ENCODE data around the gene RGS7. TPM values are rescaled to one million over a fixed set of nuclear protein-coding genes. Genes with fewer than 3 reads are reported as not detected.

RGS7 gene
- total RNA-seq, 1 experiment from 2014 or later, result 1.5 TPM

DNA sequence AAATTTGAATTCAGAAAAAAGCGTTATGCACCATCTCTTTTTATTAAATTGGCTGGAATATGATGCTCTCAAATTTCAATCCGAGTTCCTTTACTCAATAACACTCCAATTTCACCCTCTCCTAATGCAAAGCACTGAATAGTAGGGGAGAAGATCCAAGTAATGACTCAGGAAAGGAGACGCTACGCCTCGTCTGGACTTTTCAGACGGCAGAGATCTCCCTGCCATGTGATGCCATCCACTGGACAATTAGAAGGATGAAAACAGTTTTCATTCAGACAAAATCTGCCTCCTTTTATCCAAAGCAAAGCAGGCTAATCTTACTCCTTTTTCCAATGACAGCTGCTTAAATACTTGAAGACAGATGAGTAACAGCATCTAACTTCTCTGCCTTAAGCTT, 502.6 kb downstream of the RGS7 start:
- no peak overlapping the region for H2AK5ac ChIP-seq (ENCODE audit: insufficient read length, low read length)
- no peaks in the 10 kb centered on the region for H3K4me1 Mint-ChIP-seq

More for the DNA sequence above, 502.6 kb downstream of the RGS7 start:
- H2AFZ ChIP-seq (ENCODE audit: low read length), result no peak overlapping the region
- H3K36me3 Mint-ChIP-seq (ENCODE audit: insufficient read depth in 1 of 3, low read depth in 3 of 3), result 0 out of 7 replicates have a peak, but pooled peaks cover 0 to 4% (median 2%) of the 10 kb centered on the region in 3 experiments
- no peak overlapping the region for H3K4me2 ChIP-seq (ENCODE audit: insufficient read depth, insufficient read length, low read length)
- WGBS (ENCODE audit: extremely low coverage, insufficient read length, low lambda C conversion rate), result no CpG with 5 or more reads among the region's 6 CpGs
- TF ChIP-seq, protein P1, sequence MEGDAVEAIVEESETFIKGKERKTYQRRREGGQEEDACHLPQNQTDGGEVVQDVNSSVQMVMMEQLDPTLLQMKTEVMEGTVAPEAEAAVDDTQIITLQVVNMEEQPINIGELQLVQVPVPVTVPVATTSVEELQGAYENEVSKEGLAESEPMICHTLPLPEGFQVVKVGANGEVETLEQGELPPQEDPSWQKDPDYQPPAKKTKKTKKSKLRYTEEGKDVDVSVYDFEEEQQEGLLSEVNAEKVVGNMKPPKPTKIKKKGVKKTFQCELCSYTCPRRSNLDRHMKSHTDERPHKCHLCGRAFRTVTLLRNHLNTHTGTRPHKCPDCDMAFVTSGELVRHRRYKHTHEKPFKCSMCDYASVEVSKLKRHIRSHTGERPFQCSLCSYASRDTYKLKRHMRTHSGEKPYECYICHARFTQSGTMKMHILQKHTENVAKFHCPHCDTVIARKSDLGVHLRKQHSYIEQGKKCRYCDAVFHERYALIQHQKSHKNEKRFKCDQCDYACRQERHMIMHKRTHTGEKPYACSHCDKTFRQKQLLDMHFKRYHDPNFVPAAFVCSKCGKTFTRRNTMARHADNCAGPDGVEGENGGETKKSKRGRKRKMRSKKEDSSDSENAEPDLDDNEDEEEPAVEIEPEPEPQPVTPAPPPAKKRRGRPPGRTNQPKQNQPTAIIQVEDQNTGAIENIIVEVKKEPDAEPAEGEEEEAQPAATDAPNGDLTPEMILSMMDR (conservative IDR thresholded peaks at IDR 0.05), result no peak
- H2BK20ac ChIP-seq (ENCODE audit: low read depth, low read length, poor library complexity, severe bottlenecking), result no peak overlapping the region
- peaks cover 0 to 5% of the 10 kb centered on the region in 2 experiments; a peak in 1 of 5 replicates for H3K9me3 Mint-ChIP-seq
- no peak overlapping the region for H2BK5ac ChIP-seq (ENCODE audit: insufficient read length, low read length)
- H3K23ac ChIP-seq (ENCODE audit: insufficient read length, low read depth, low read length), result no peak overlapping the region
- no peaks in the 10 kb centered on the region for H3K23me2 ChIP-seq (ENCODE audit: insufficient read length, low read depth, low read length, poor library complexity, severe bottlenecking)
- no peak overlapping the region for H3K4ac ChIP-seq (ENCODE audit: low read depth, low read length)
- H3K27ac ChIP-seq (ENCODE audit: insufficient read length, low read depth, low read length), result no peak overlapping the region
- no peak overlapping the region for H2BK15ac ChIP-seq (ENCODE audit: low read depth, low read length)
- no peak overlapping the region for H3K18ac ChIP-seq (ENCODE audit: insufficient read length, low read depth, low read length)
- H3K79me1 ChIP-seq (ENCODE audit: insufficient read depth, low read depth, low read length, poor library complexity, severe bottlenecking), result no peaks in the 10 kb centered on the region
- no peak overlapping the region for H2BK12ac ChIP-seq (ENCODE audit: insufficient read length, low read depth, low read length)
- DNase-seq, result no peak
- H3K9me3 ChIP-seq (ENCODE audit: control insufficient read depth, low read depth, low read length), result no peaks in the 10 kb centered on the region
- no peak overlapping the region for H4K5ac ChIP-seq (ENCODE audit: insufficient read length, low read depth, low read length)
- no peaks in the 10 kb centered on the region; the same call in 1 of the 2 replicates for H3K4me1 ChIP-seq (ENCODE audit: insufficient read depth, low read length)
- peak overlapping the region in 1 of 3 experiments; percentile 55; a peak in 1 of 7 replicates for H3K27ac Mint-ChIP-seq
- H3K14ac ChIP-seq (ENCODE audit: insufficient read depth, low read length), result no peak overlapping the region
- H4K91ac ChIP-seq (ENCODE audit: insufficient read length, low read depth, low read length), result no peak overlapping the region
- no peak overlapping the region for H3K4me3 Mint-ChIP-seq
- H4K8ac ChIP-seq (replicated peaks; ENCODE audit: insufficient read length, low read depth, low read length), result no peak overlapping the region
- H3K79me2 ChIP-seq (ENCODE audit: insufficient read depth, low read length), result no peaks in the 10 kb centered on the region
- no peaks in the 10 kb centered on the region for H4K20me1 ChIP-seq (ENCODE audit: control insufficient read depth, insufficient read depth, insufficient read length)
- H3K27me3 ChIP-seq (ENCODE audit: insufficient read depth, low read length), result no peaks in the 10 kb centered on the region
- H3K9ac ChIP-seq (ENCODE audit: extremely low read depth, insufficient read length, low read length), result no peak overlapping the region
- no peaks in the 10 kb centered on the region for H3K27me3 Mint-ChIP-seq (ENCODE audit: low read depth)
- H3K56ac ChIP-seq (ENCODE audit: insufficient read length, low read depth, low read length), result no peak overlapping the region
- no peak overlapping the region for H2BK120ac ChIP-seq (ENCODE audit: low read depth, low read length, poor library complexity, severe bottlenecking)
- H3T11ph ChIP-seq (ENCODE audit: low read length), result no peak overlapping the region
